Measurements from ENCODE around the gene KCNIP1. TPM values are rescaled to one million over a fixed set of nuclear protein-coding genes. Genes with fewer than 3 reads are reported as not detected.

KCNIP1 gene
- total RNA-seq, 4 donors from 2014 or later, result not detected

DNA sequence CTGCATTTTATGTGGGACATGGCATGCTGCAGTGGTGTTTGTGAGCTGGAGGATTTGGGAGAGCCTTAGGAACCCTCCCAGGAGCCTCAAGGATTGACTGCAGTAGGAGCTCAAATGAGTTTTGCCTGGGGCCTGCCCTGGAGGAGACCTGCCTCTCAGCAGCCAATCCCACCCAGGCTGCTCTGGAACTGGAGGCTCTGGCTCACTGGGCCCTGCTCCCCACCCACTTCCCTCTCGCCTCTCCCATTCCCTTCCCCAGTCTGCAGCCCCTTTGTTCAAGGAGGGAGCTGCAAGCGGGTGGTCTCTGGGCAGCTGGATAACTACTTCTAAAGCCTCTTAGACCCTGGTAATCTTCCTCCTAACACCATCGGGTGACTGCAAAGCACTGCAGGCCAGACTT is 24.2 kb downstream of the KCNIP1 start:
- intact Hi-C loops (cut with DNase I; ENCODE audit: low total_unique reads), result no loop called here

GRCh38 chr5:170528976-170529375 is 25.2 kb downstream of the KCNIP1 start:
- WGBS, 2 donors, result 74 to 86% methylated on average over 1 of the region's 1 CpG
- DNase-seq (ENCODE audit: low spot score in 2 of 2), result peak in 1 of 2 donors; percentile 48
- TF ChIP-seq POLR2A (IDR thresholded peaks at IDR 0.05), result no peak
- TF ChIP-seq, protein P1, sequence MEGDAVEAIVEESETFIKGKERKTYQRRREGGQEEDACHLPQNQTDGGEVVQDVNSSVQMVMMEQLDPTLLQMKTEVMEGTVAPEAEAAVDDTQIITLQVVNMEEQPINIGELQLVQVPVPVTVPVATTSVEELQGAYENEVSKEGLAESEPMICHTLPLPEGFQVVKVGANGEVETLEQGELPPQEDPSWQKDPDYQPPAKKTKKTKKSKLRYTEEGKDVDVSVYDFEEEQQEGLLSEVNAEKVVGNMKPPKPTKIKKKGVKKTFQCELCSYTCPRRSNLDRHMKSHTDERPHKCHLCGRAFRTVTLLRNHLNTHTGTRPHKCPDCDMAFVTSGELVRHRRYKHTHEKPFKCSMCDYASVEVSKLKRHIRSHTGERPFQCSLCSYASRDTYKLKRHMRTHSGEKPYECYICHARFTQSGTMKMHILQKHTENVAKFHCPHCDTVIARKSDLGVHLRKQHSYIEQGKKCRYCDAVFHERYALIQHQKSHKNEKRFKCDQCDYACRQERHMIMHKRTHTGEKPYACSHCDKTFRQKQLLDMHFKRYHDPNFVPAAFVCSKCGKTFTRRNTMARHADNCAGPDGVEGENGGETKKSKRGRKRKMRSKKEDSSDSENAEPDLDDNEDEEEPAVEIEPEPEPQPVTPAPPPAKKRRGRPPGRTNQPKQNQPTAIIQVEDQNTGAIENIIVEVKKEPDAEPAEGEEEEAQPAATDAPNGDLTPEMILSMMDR (IDR thresholded peaks at IDR 0.05), result no peak
- no peak overlapping the region for H3K4me3 ChIP-seq (ENCODE audit: low read depth, poor library complexity, severe bottlenecking)
- intact Hi-C loops (cut with DNase I; ENCODE audit: low total_unique reads), result no loop called here

More for the DNA sequence above, 24.2 kb downstream of the KCNIP1 start:
- no peak overlapping the region for H3K4me3 ChIP-seq (ENCODE audit: low read depth, poor library complexity, severe bottlenecking)
- 85 to 90% methylated on average over 3 of the region's 3 CpGs for WGBS, 2 donors
- TF ChIP-seq, protein P1 (IDR thresholded peaks at IDR 0.05), result no peak
- no peak for TF ChIP-seq POLR2A (IDR thresholded peaks at IDR 0.05)
- peak in 1 of 2 donors; percentile 72 for DNase-seq (ENCODE audit: low spot score in 2 of 2)

DNA sequence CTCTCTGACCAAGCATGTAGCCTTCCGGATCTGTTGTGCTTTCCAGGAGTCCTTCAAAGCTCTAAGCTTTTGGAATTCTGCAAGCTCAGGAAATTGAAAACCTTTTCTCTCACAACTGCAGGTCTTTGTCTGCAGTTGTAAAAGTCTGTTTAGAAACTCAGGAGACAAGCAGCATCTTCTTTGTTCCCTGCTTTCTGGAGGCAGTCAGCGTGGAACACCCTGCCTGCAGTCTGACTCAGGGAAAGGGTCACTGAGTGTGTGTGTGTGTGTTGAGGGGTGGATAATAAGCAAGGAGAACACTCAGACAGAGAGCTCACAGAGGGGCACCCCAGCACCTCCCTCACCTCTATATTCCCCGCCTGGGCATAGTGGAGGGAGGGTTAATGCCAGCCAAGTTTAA is 29.1 kb downstream of the KCNIP1 start:
- TF ChIP-seq, protein P1 (IDR thresholded peaks at IDR 0.05), result no peak
- TF ChIP-seq POLR2A (IDR thresholded peaks at IDR 0.05), result no peak
- no peak overlapping the region for H3K4me3 ChIP-seq (ENCODE audit: low read depth, poor library complexity, severe bottlenecking)
- 76 to 78% methylated on average over 3 of the region's 3 CpGs for WGBS, 2 donors
- DNase-seq (ENCODE audit: low spot score in 2 of 2), result no peak
- intact Hi-C loops (cut with DNase I; ENCODE audit: low total_unique reads), result no loop called here

DNA sequence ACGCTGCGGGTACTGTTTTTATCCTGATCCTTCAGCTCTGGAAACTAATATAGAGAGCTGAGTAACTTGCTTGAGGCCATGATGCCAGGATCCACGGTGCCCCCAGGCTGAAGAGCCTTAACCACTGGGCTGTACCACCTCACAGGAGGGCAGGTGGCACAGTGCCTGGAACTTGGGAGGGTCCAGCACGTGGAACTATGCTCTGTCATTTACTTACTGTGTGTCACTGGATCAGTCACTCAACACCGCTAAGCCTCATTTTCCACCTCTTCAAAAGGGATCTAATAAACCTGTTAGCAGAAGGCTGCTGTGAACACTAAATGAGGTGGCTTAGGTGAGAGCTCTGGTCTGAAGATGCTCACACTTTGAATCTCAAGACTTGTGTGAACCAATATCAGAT is 29.6 kb downstream of the KCNIP1 start:
- no peak for DNase-seq (ENCODE audit: low spot score in 2 of 2)
- H3K4me3 ChIP-seq (ENCODE audit: low read depth, poor library complexity, severe bottlenecking), result no peak overlapping the region
- TF ChIP-seq, protein P1 (IDR thresholded peaks at IDR 0.05), result no peak
- TF ChIP-seq POLR2A (IDR thresholded peaks at IDR 0.05), result no peak
- intact Hi-C loops (cut with DNase I; ENCODE audit: low total_unique reads), result no loop called here
- WGBS, 2 donors, result 72 to 73% methylated on average over 5 of the region's 5 CpGs

- no peak for TF ChIP-seq POLR2A (IDR thresholded peaks at IDR 0.05)
- TF ChIP-seq, protein P1 (IDR thresholded peaks at IDR 0.05), result no peak
- 41 to 45% methylated on average over 2 of the region's 2 CpGs for WGBS, 2 donors
- no peak overlapping the region for H3K4me3 ChIP-seq (ENCODE audit: low read depth, poor library complexity, severe bottlenecking)
- DNase-seq (ENCODE audit: low spot score in 2 of 2), result peak in 1 of 2 donors; percentile 52
- intact Hi-C loops (cut with DNase I; ENCODE audit: low total_unique reads), result no loop called here
These were observed 30.4 kb downstream of the KCNIP1 start for GRCh38 chr5:170534177-170534576.

- peak in 1 of 2 donors; percentile 42 for DNase-seq (ENCODE audit: low spot score in 2 of 2)
- intact Hi-C loops (cut with DNase I; ENCODE audit: low total_unique reads), result no loop called here
- H3K4me3 ChIP-seq (ENCODE audit: low read depth, poor library complexity, severe bottlenecking), result no peak overlapping the region
- WGBS, 2 donors, result 77 to 86% methylated on average over 7 of the region's 7 CpGs
- TF ChIP-seq, protein P1 (IDR thresholded peaks at IDR 0.05), result no peak
- TF ChIP-seq POLR2A (IDR thresholded peaks at IDR 0.05), result no peak
These were observed 31.1 kb downstream of the KCNIP1 start for GRCh38 chr5:170534941-170535340.
